OCI-LY1 (cell line): ENCODE results near the gene MCM10.

Source experiments
- EZH2 ChIP-seq: fragments of 200-600 bp; sonication (generic), shearing (Covaris generic); IDR thresholded peaks from 2 replicates; pipeline ENCODE4 v1.8.0; 2017; ENCODE audit warnings: borderline replicate concordance, mixed run types, mild to moderate bottlenecking, antibody characterized with exemption, low read length, moderate library complexity, mixed read lengths
- TF ChIP-seq, protein P1 (sequence below): fragments of 200-600 bp; sonication (generic), shearing (Covaris generic); IDR thresholded peaks from 2 replicates; pipeline ENCODE4 v1.5.1; 2017; ENCODE audit warnings: mild to moderate bottlenecking, antibody characterized with exemption, low read length, moderate library complexity, mixed read lengths

GRCh38 chr10:13238271-13239077 lies 77.1 kb downstream of the MCM10 start:
- TF ChIP-seq, protein P1, sequence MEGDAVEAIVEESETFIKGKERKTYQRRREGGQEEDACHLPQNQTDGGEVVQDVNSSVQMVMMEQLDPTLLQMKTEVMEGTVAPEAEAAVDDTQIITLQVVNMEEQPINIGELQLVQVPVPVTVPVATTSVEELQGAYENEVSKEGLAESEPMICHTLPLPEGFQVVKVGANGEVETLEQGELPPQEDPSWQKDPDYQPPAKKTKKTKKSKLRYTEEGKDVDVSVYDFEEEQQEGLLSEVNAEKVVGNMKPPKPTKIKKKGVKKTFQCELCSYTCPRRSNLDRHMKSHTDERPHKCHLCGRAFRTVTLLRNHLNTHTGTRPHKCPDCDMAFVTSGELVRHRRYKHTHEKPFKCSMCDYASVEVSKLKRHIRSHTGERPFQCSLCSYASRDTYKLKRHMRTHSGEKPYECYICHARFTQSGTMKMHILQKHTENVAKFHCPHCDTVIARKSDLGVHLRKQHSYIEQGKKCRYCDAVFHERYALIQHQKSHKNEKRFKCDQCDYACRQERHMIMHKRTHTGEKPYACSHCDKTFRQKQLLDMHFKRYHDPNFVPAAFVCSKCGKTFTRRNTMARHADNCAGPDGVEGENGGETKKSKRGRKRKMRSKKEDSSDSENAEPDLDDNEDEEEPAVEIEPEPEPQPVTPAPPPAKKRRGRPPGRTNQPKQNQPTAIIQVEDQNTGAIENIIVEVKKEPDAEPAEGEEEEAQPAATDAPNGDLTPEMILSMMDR = no peak
- TF ChIP-seq EZH2 = no peak
